Progenitor cell of endocrine pancreas (in vitro differentiated cells): Measurements from ENCODE around the gene AUP1. TPM values are rescaled to one million over a fixed set of nuclear protein-coding genes. Genes with fewer than 3 reads are reported as not detected.

Source experiments
- DNase-seq: peaks from one replicate; pipeline ENCODE4 v3.0.0; 2021; ENCODE audit warnings: low spot score; ENCODE audit not compliant: unreplicated experiment
- H3K27ac Mint-ChIP-seq: 2 replicates; pipeline ENCODE4 v1.8.0; 2021; ENCODE audit warnings: mild to moderate bottlenecking, moderate library complexity, mixed read lengths
- H3K27me3 Mint-ChIP-seq: 2 replicates; pipeline ENCODE4 v1.8.0; 2021; ENCODE audit warnings: mixed read lengths
- H3K36me3 Mint-ChIP-seq: 2 replicates; pipeline ENCODE4 v1.8.0; 2022; ENCODE audit warnings: mixed read lengths; ENCODE audit not compliant: insufficient read depth
- H3K4me1 Mint-ChIP-seq: 2 replicates; pipeline ENCODE4 v1.8.0; 2021; ENCODE audit warnings: low read depth, mixed read lengths
- H3K4me3 Mint-ChIP-seq: 2 replicates; pipeline ENCODE4 v1.8.0; 2021; ENCODE audit warnings: low read depth, mild to moderate bottlenecking, moderate library complexity, mixed read lengths
- H3K9me3 Mint-ChIP-seq: 2 replicates; pipeline ENCODE4 v1.8.0; 2021; ENCODE audit warnings: low read depth, mixed read lengths
- CTCF ChIP-seq: fragments of 200-600 bp; sonication (generic); IDR thresholded peaks from one replicate; pipeline ENCODE4 v1.5.0; 2021; ENCODE audit warnings: antibody characterized with exemption, mild to moderate bottlenecking; ENCODE audit not compliant: unreplicated experiment
- total RNA-seq: library from RNA; stranded (reverse); gene quantifications from 2 replicates; pipeline ENCODE4 v1.2.1, GENCODE V29; 2021

Gene AUP1
- total RNA-seq, 1 donor from 2014 or later: 115 TPM

GRCh38 chr2:74481961-74482800 is 47.3 kb downstream of the AUP1 start:
- Mint-ChIP-seq H3K27me3 (no peaks in the 10 kb centered on the region), H3K36me3 (peaks cover 8% of the 10 kb centered on the region), H3K9me3 (no peaks in the 10 kb centered on the region), H3K27ac (peak overlapping the region; percentile 98), H3K4me1 (peaks cover 14% of the 10 kb centered on the region), H3K4me3 (peak overlapping the region; percentile 96)
- TF ChIP-seq CTCF: no peak
- no peak for DNase-seq

GRCh38 chr2:74481431-74481830 is 48.1 kb downstream of the AUP1 start:
- no peak for TF ChIP-seq CTCF
- Mint-ChIP-seq H3K27me3 (no peaks in the 10 kb centered on the region), H3K36me3 (peaks cover 6% of the 10 kb centered on the region), H3K4me1 (peaks cover 14% of the 10 kb centered on the region), H3K4me3 (peak overlapping the region; percentile 96), H3K9me3 (no peaks in the 10 kb centered on the region), H3K27ac (no peak overlapping the region)
- no peak for DNase-seq

Other genes with a start within 250 kb of the AUP1 start
- gene SLC4A5, start 186.3 kb downstream of the AUP1 start, total RNA-seq: 4.1 and 5.9 TPM in 2 replicates
- gene DCTN1, start 149.4 kb downstream of the AUP1 start, total RNA-seq: 178 and 195 TPM in 2 replicates
- gene C2orf81, start 108.1 kb downstream of the AUP1 start, total RNA-seq: 11.3 and 13.4 TPM in 2 replicates
- gene WDR54, start 108.0 kb downstream of the AUP1 start, total RNA-seq: 28.1 and 30.2 TPM in 2 replicates
- gene RTKN, start 87.8 kb downstream of the AUP1 start, total RNA-seq: 121 and 129 TPM in 2 replicates
- 46.8 and 51.0 TPM in 2 replicates for gene INO80B, start 74.6 kb downstream of the AUP1 start, total RNA-seq
- gene WBP1, start 71.3 kb downstream of the AUP1 start, total RNA-seq: 127 and 140 TPM in 2 replicates
- gene MOGS, start 64.3 kb downstream of the AUP1 start, total RNA-seq: 67.9 and 71.5 TPM in 2 replicates
- 61.3 and 64.1 TPM in 2 replicates for gene MRPL53, start 57.0 kb downstream of the AUP1 start, total RNA-seq
- 39.9 and 42.0 TPM in 2 replicates for gene CCDC142, start 46.7 kb downstream of the AUP1 start, total RNA-seq
- 32.2 and 34.8 TPM in 2 replicates for gene TTC31, start 46.6 kb downstream of the AUP1 start, total RNA-seq
- gene LBX2, start 30.1 kb downstream of the AUP1 start, total RNA-seq: 7.3 and 9.3 TPM in 2 replicates
- 23.3 and 24.4 TPM in 2 replicates for gene PCGF1, start 22.0 kb downstream of the AUP1 start, total RNA-seq
- gene TLX2, start 15.3 kb downstream of the AUP1 start, total RNA-seq: 0.33 TPM in 1 of 2 replicates, not detected in the other
- 1.5 and 1.7 TPM in 2 replicates for gene DQX1, start 3.5 kb downstream of the AUP1 start, total RNA-seq
- 35.9 and 41.9 TPM in 2 replicates for gene HTRA2, start 227 bp upstream of the AUP1 start, total RNA-seq
- 23.4 and 24.2 TPM in 2 replicates for gene LOXL3, start 24.2 kb upstream of the AUP1 start, total RNA-seq
- 18.5 and 20.9 TPM in 2 replicates for gene DOK1, start 25.0 kb upstream of the AUP1 start, total RNA-seq
- gene M1AP, start 118.6 kb upstream of the AUP1 start, total RNA-seq: 2.5 and 2.6 TPM in 2 replicates
- gene SEMA4F, start 124.5 kb upstream of the AUP1 start, total RNA-seq: 11.5 and 13.4 TPM in 2 replicates